ENCODE results near the gene GGA3.

DNA sequence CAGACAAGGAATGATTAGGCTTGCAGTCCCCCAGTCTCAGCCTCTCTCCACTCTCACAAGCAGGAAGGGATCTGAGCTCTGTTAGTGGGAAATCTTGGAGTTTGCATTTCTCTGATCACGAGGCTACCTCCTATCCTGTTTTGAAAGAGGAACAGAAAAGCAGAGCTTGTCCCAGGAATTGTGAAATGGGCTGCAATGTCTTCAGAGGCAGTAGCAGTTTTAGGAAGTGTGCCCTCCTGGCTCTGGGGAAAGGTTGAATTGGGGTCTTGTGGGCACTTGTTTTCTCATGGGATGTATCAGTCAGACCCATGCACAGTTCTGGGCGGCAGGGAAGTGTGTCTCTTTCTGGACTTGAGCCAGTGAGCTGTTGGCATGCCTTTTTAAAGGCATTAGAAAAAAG lies 33.1 kb downstream of the GGA3 start:
- TF ChIP-seq CTCF (optimal IDR thresholded peaks at IDR 0.05 in 1 of 3, IDR thresholded peaks at IDR 0.05 in 1 of 3, conservative IDR thresholded peaks at IDR 0.05 in 1 of 3; ENCODE audit: extremely low read depth in 1 of 3, insufficient read depth in 2 of 3, low read length in 3 of 3) (no peak), EZH2 (IDR thresholded peaks at IDR 0.05; ENCODE audit: low read length) (no peak)
